Thymus (tissue), 14 donors: Measurements from ENCODE around the gene DZIP3. TPM values are rescaled to one million over a fixed set of nuclear protein-coding genes. Genes with fewer than 3 reads are reported as not detected.

Source experiments
- DNase-seq, 9 donors: peaks; one replicate each; pipeline ENCODE4 v3.0.0-alpha.2; 2013; ENCODE audit warnings: low spot score in 9 of 9, low read depth in 6 of 9, missing footprints in 1 of 9
- H3K27ac ChIP-seq, 2 donors: one replicate each; pipeline ENCODE4 v1.5.1; 2013; ENCODE audit warnings: control low read depth in 1 of 2, low read depth in 1 of 2, low read length in 1 of 2, mild to moderate bottlenecking in 1 of 2, moderate library complexity in 1 of 2
- H3K27me3 ChIP-seq, 2 donors: one replicate each; pipeline ENCODE4 v1.5.1; 2013; ENCODE audit warnings: low read length in 1 of 2; ENCODE audit not compliant: control insufficient read depth in 2 of 2, insufficient read depth in 1 of 2
- H3K36me3 ChIP-seq, 2 donors: one replicate each; pipeline ENCODE4 v1.5.1; 2013; ENCODE audit warnings: low read length in 1 of 2, mild to moderate bottlenecking in 1 of 2, moderate library complexity in 1 of 2; ENCODE audit not compliant: control insufficient read depth in 2 of 2, insufficient read depth in 2 of 2
- H3K4me1 ChIP-seq, 2 donors: one replicate each; pipeline ENCODE4 v1.5.1; 2013; ENCODE audit warnings: low read length in 2 of 2; ENCODE audit not compliant: control insufficient read depth in 2 of 2, insufficient read depth in 2 of 2
- H3K4me3 ChIP-seq, 2 donors: one replicate each; pipeline ENCODE4 v1.5.1; 2013; ENCODE audit warnings: low read length in 2 of 2, control low read depth in 1 of 2, mild to moderate bottlenecking in 1 of 2
- H3K9me3 ChIP-seq, 2 donors: one replicate each; pipeline ENCODE4 v1.5.1; 2013; ENCODE audit warnings: low read length in 1 of 2, mild to moderate bottlenecking in 1 of 2; ENCODE audit not compliant: control insufficient read depth in 2 of 2, insufficient read depth in 1 of 2
- WGBS: extraction: QIAGEN DNeasy Blood & Tissue Kit; methylation state at CpG from one replicate; pipeline ENCODE4 v1.1.7; 2013; 5-methylcytosine and 5-hydroxymethylcytosine counted together
- long read RNA-seq, 10 donors: transcript quantifications; one replicate each; lab custom pipeline, GENCODE V29; 2026
- polyA plus RNA-seq: library from polyadenylated mRNA; stranded (reverse); fragments of 200-250 nt; gene quantifications from one replicate; pipeline ENCODE4 v1.2.3, GENCODE V29; 2013
- total RNA-seq: library from RNA; stranded (reverse); fragments of 120-200 nt; gene quantifications from one replicate; pipeline ENCODE4 v1.2.4, GENCODE V29; 2013
- donor health status: healthy.

The DZIP3 gene
- 12.7 TPM for total RNA-seq
- 13.4 TPM for polyA plus RNA-seq
- long read RNA-seq, donor 1 = 0 reads
- long read RNA-seq, donor 2, partial matches to known transcripts = 0 of 1 reads
- long read RNA-seq, donor 2, other reads (novel, unspliced or antisense) = 0 of 1 reads
- long read RNA-seq, donor 3 = 0 reads
- long read RNA-seq, donor 4 = 0 reads
- long read RNA-seq, donor 5, partial matches to known transcripts = 0 of 1 reads
- long read RNA-seq, donor 5, other reads (novel, unspliced or antisense) = 0 of 1 reads
- long read RNA-seq, donor 6 = 0 reads
- long read RNA-seq, donor 7 = 0 reads
- long read RNA-seq, donor 8 = 0 reads
- long read RNA-seq, donor 9 = 0 reads
- long read RNA-seq, donor 10 = 0 reads

- H3K4me1 ChIP-seq = peaks cover 3 to 4% of the 10 kb centered on the region in 2 donors
- peaks cover 0 to 1% of the 10 kb centered on the region in 2 donors for H3K36me3 ChIP-seq
- DNase-seq = peak; percentile 61 to 92 (median 80)
- WGBS = under 1% methylated on average over 59 of the region's 59 CpGs
- H3K9me3 ChIP-seq = no peaks in the 10 kb centered on the region
- H3K27me3 ChIP-seq = no peaks in the 10 kb centered on the region
- H3K4me3 ChIP-seq = peak within 1 kb of the TSS; percentile 68 to 90
- H3K27ac ChIP-seq = peak within 1 kb of the TSS; percentile 93 to 95
Observed at GRCh38 chr3:108589081-108589997, at the start of gene DZIP3, which contains the start of gene CIP2A. DZIP3 (plus strand) TSS chr3:108589722; CDS start chr3:108605407, 15,685 bp downstream. CIP2A (minus strand) TSS chr3:108589438; CDS start chr3:108589375, 63 bp downstream.

GRCh38 chr3:108546247-108546646 lies 43.3 kb upstream of the DZIP3 start:
- H3K9me3 ChIP-seq = no peaks in the 10 kb centered on the region
- H3K27me3 ChIP-seq = no peaks in the 10 kb centered on the region
- no peaks in the 10 kb centered on the region for H3K4me1 ChIP-seq
- no peak for DNase-seq
- peaks cover 10 to 16% of the 10 kb centered on the region in 2 donors for H3K36me3 ChIP-seq
- no peak overlapping the region for H3K4me3 ChIP-seq
- WGBS = 94% methylated on average over 1 of the region's 1 CpG
- H3K27ac ChIP-seq = no peak overlapping the region

- Histone ChIP-seq H3K36me3 (peaks cover 10 to 20% of the 10 kb centered on the region in 2 donors), H3K27me3 (no peaks in the 10 kb centered on the region), H3K9me3 (no peaks in the 10 kb centered on the region), H3K4me3 (no peak overlapping the region), H3K4me1 (no peaks in the 10 kb centered on the region), H3K27ac (no peak overlapping the region)
- 87% methylated on average over 3 of the region's 3 CpGs for WGBS
- no peak for DNase-seq
Observed at GRCh38 chr3:108546692-108547091, 42.8 kb upstream of the DZIP3 start.

DNA sequence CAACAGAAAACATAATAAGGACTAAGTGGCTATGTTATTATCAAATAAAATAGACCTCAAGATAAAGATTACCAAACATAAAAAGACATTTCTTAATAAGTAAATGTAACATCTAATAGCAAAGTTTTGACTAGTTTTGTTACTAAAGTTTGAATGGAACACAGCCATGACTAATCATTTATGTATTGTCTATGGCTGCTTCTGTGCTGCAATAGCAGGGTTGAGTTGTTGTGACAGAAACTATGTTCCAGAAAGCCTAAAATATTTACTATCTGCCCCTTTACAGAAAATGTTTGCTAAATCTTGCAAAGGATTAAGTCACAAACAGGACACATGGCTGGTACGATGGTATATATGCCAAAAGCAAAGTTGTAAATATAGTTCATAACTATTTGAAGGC lies 41.2 kb upstream of the DZIP3 start:
- Histone ChIP-seq H3K9me3 (no peaks in the 10 kb centered on the region), H3K36me3 (peaks cover 4 to 28% of the 10 kb centered on the region in 2 donors), H3K4me1 (no peaks in the 10 kb centered on the region), H3K27ac (no peak overlapping the region), H3K27me3 (no peaks in the 10 kb centered on the region), H3K4me3 (no peak overlapping the region)
- DNase-seq = no peak
- 96% methylated on average over 1 of the region's 1 CpG for WGBS

DNA sequence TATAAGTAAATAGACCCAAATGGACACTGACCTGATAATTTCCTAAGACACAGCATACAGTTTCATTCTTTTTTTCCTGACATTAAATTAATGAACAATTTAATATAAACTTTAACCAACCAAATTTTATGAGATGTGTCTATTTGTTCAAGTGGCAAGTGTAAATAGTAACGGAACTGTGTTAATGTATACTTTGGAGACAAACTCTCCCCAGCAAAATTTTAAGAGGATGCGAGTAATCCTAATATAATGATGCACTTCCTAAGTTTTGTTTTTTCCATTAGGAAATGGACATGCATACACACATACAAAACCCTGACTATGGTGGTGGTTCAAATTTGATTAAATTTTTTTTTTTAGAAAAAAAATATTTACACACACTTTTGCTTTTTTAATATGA lies 40.6 kb upstream of the DZIP3 start:
- no peak for DNase-seq
- over 99% methylated on average over 2 of the region's 2 CpGs for WGBS
- no peak overlapping the region for H3K27ac ChIP-seq
- no peaks in the 10 kb centered on the region for H3K27me3 ChIP-seq
- H3K36me3 ChIP-seq = peaks cover 0 to 24% of the 10 kb centered on the region in 2 donors
- no peak overlapping the region for H3K4me3 ChIP-seq
- H3K9me3 ChIP-seq = no peaks in the 10 kb centered on the region
- no peaks in the 10 kb centered on the region for H3K4me1 ChIP-seq

DNA sequence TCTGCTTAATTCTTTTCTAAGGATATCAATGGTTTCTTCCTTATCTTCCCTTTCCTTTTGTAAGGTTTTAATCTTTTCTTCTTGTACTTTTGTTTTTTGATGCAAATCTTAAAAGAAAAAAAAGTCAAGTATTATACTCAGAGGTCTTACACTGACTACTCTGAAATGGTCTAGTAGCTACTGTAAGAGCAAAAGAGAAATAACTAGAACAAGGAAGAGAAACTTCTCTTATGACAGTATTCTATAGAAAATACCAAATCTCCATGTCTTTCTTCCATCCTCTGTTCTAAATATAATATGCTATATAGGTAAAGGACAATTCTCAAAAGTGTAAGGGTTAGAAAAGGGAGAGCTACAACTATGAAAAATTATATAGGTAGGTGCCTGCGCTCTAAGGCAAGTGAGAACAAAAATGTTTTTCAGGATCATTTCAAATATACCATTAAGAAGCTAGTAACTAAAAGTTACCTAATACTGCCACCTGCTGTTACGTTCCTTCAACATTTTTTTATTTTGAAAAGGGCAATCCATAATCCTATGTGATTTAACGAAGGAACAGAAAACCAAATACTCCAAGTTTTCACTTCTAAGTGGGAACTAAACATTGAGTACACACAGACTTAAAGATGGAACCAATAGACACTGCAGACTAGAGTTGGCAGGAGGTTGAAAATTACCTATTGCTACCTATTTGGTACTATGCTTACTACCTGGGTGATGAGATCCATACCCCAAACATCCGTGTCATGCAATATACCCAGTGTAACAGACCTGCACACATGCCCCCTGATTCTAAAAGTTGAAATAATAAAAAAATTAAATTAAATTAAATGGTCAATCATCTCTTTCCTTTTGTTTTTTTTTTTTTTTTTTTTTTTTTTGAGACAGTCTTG lies 37.0 kb upstream of the DZIP3 start:
- DNase-seq = peak in 8 of 9 donors; percentile 8 to 67 (median 39)
- no peaks in the 10 kb centered on the region for H3K4me1 ChIP-seq
- 86% methylated on average over 4 of the region's 4 CpGs for WGBS
- H3K36me3 ChIP-seq = peaks cover 6 to 43% of the 10 kb centered on the region in 2 donors
- no peaks in the 10 kb centered on the region for H3K27me3 ChIP-seq
- H3K27ac ChIP-seq = no peak overlapping the region
- H3K9me3 ChIP-seq = no peaks in the 10 kb centered on the region
- H3K4me3 ChIP-seq = no peak overlapping the region

- Histone ChIP-seq H3K9me3 (no peaks in the 10 kb centered on the region), H3K4me3 (no peak overlapping the region), H3K27me3 (no peaks in the 10 kb centered on the region), H3K36me3 (peaks cover 12 to 57% of the 10 kb centered on the region in 2 donors), H3K27ac (no peak overlapping the region), H3K4me1 (no peaks in the 10 kb centered on the region)
- no peak for DNase-seq
Observed at GRCh38 chr3:108554229-108554628, 35.3 kb upstream of the DZIP3 start.

GRCh38 chr3:108554913-108555571 lies 34.5 kb upstream of the DZIP3 start:
- H3K27ac ChIP-seq = no peak overlapping the region

More at GRCh38 chr3:108554913-108555571, 34.5 kb upstream of the DZIP3 start:
- Histone ChIP-seq H3K9me3 (no peaks in the 10 kb centered on the region), H3K4me3 (no peak overlapping the region), H3K4me1 (no peaks in the 10 kb centered on the region), H3K27me3 (no peaks in the 10 kb centered on the region), H3K36me3 (peaks cover 12 to 58% of the 10 kb centered on the region in 2 donors)
- WGBS = 96% methylated on average over 3 of the region's 3 CpGs
- DNase-seq = no peak
